Measurements from ENCODE around the gene OR4N5. TPM values are rescaled to one million over a fixed set of nuclear protein-coding genes. Genes with fewer than 3 reads are reported as not detected.
"Not testable (repeated sequence)": the region's sequence is repeated elsewhere in the genome, so short reads cannot be mapped to it uniquely, and the experiment has no call there.

The OR4N5 gene, protein sequence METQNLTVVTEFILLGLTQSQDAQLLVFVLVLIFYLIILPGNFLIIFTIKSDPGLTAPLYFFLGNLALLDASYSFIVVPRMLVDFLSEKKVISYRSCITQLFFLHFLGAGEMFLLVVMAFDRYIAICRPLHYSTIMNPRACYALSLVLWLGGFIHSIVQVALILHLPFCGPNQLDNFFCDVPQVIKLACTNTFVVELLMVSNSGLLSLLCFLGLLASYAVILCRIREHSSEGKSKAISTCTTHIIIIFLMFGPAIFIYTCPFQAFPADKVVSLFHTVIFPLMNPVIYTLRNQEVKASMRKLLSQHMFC
- not detected in 2 replicates for total RNA-seq (2012; rRNA removed)

DNA sequence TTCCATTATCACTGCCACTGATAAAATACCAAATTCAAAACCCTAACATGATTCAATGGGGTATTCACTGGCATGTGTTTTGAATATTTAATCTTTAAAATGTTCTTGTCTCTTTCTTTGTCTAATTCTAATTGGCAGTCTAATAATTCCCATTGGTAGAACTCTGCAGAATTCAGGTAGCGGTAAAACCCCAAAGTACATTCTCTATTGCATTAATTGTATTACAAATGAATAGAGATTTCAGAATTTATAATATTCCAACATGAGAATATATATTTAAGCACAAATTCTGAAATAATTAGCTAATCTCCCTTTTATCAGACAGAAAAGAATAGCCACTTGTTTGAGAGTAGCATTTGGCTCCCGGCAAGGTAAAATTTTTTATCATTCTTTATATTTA is at the start of gene OR4N5:
Gene OR4N5 (plus strand): TSS at position 301 of the 400 bp plus-strand sequence. CDS start 4,916 bp downstream, outside the sequence.
- no peak within 1 kb of the TSS for H3K4me3 ChIP-seq (ENCODE audit: low read length)
- no peaks in the 10 kb centered on the region for H3K4me1 ChIP-seq (ENCODE audit: control insufficient read depth, insufficient read depth, low read length)
- H3K9ac ChIP-seq (ENCODE audit: low read depth, low read length): no peak within 1 kb of the TSS
- no peaks in the 10 kb centered on the region for H3K36me3 ChIP-seq (ENCODE audit: insufficient read depth, low read length)
- no peaks in the 10 kb centered on the region for H3K27me3 ChIP-seq (ENCODE audit: control insufficient read depth, insufficient read depth, low read length)
- peaks cover 6% of the 10 kb centered on the region for H3K9me3 ChIP-seq (replicated peaks; ENCODE audit: low read length)
- H3K4me2 ChIP-seq (ENCODE audit: low read length): no peak within 1 kb of the TSS

DNA sequence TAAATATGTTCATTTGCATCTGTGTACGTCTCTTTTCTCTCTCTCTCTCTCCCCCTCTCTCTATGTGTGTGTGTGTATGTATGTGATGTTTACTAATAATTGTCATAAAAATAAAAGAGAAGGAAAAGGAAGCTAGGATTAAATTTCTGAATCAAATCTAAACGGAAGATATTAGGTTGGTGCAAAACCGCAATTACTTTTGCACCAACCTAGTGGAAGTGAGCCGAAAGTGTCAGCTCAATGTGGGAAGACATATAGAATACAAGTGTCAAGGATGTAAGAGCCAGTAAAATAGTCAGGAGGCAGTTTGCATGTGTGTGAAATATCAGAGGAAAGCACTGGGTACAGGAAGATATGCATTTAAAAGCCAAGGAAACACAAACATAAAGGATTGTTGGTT is 46.6 kb upstream of the OR4N5 start:
- no peak overlapping the region for H3K4me2 ChIP-seq (ENCODE audit: low read length)
- H3K36me3 ChIP-seq (ENCODE audit: insufficient read depth, low read length): no peaks in the 10 kb centered on the region
- H3K27me3 ChIP-seq (ENCODE audit: control insufficient read depth, insufficient read depth, low read length): no peaks in the 10 kb centered on the region
- no peaks in the 10 kb centered on the region for H3K9me3 ChIP-seq (replicated peaks; ENCODE audit: low read length)
- no peaks in the 10 kb centered on the region for H3K4me1 ChIP-seq (ENCODE audit: control insufficient read depth, insufficient read depth, low read length)
- H3K9ac ChIP-seq (ENCODE audit: low read depth, low read length): no peak overlapping the region
- no peak overlapping the region for H3K4me3 ChIP-seq (ENCODE audit: low read length)

DNA sequence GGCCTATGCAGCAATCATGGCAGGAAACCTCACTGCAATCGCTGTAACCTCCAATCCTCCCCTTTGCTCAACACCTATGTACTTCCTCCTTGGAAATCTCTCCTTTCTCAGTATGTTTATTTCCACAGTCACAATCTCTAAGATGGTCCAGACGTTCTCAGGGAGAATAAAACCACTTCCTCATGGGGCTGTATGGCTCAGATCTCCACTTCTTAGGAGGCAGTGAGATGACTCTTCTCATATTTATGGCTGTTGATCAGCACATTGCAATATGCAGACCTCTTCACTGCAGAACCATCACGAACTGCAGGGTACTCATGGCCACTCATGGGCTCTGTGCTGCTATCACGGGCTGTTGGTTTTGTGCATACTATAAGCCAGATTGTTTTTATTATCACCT is 45.2 kb upstream of the OR4N5 start:
- Histone ChIP-seq H3K9me3 (replicated peaks; ENCODE audit: low read length) (no peaks in the 10 kb centered on the region), H3K36me3 (ENCODE audit: insufficient read depth, low read length) (no peaks in the 10 kb centered on the region), H3K4me3 (ENCODE audit: low read length) (no peak overlapping the region), H3K4me2 (ENCODE audit: low read length) (no peak overlapping the region), H3K9ac (ENCODE audit: low read depth, low read length) (no peak overlapping the region), H3K4me1 (ENCODE audit: control insufficient read depth, insufficient read depth, low read length) (no peaks in the 10 kb centered on the region), H3K27me3 (ENCODE audit: control insufficient read depth, insufficient read depth, low read length) (no peaks in the 10 kb centered on the region)

DNA sequence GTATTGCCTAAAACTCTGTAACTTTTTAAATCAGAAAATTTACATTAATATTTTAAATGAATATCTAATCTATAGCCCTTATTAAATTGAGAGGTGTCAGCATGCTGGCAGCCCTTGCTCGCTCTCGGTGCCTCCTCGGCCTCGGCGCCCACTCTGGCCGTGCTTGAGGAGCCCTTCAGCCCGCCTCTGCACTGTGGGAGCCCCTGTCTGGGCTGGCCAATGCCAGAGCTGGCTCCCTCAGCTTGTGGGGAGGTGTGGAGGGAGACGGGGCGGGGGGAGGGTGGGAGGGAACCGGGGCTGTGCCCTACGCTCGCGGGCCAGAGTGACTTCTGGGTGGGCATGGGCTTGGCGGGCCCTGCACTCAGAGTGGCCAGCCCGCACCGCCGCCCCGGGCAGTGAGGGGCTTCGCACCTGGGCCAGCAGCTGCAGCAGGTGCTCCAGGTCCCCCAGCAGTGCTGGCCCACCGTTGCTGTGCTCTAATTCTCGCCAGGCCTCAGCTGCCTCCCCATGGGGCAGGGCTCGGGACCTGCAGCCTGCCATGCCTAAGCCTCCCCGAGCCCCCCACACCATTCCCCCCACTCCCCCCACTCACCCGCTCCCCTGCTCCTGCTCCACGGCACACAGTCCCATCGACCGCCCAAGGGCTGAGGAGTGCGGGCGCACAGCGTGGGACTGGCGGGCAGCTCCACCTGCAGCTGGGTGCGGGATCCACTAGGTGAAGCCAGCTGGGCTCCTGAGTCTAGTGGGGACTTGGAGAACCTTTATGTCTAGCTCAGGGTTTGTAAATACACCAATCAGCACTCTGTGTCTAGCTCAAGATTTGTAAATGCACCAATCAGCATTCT is 39.5 kb upstream of the OR4N5 start:
- H3K9me3 ChIP-seq (replicated peaks; ENCODE audit: low read length): not testable (repeated sequence)

DNA sequence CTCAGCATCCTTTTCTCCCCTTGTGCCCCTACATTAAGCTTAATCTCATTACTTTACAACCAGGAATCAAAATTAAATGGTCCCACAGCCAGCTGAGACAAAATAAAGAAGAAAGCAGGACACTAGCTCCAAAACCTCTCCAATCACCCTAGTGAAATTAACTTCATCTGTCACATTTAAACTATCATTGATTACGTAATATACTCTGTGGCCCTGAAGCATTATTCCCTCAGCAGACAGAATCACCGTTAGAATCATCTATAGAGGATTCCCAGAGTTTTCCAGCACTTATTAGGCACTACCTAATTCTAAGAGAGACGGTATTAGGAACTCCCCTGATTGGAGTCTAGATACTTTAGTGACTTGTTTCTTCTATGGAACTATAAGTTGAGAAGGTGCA is 28.2 kb upstream of the OR4N5 start, which contains the start of gene OR4K17:
Gene OR4K17 (plus strand): TSS at position 302 of the 400 bp plus-strand sequence. CDS start 6,761 bp downstream, outside the sequence.
- Histone ChIP-seq H3K4me3 (ENCODE audit: low read length) (no peak within 1 kb of the TSS), H3K36me3 (ENCODE audit: insufficient read depth, low read length) (no peaks in the 10 kb centered on the region), H3K9me3 (replicated peaks; ENCODE audit: low read length) (no peaks in the 10 kb centered on the region), H3K4me1 (ENCODE audit: control insufficient read depth, insufficient read depth, low read length) (no peaks in the 10 kb centered on the region), H3K4me2 (ENCODE audit: low read length) (no peak within 1 kb of the TSS), H3K27me3 (ENCODE audit: control insufficient read depth, insufficient read depth, low read length) (no peaks in the 10 kb centered on the region), H3K9ac (ENCODE audit: low read depth, low read length) (no peak within 1 kb of the TSS)

More for the DNA sequence above, 39.5 kb upstream of the OR4N5 start:
- not testable (repeated sequence) for H3K4me1 ChIP-seq (ENCODE audit: control insufficient read depth, insufficient read depth, low read length); H3K4me2 ChIP-seq (ENCODE audit: low read length); H3K27me3 ChIP-seq (ENCODE audit: control insufficient read depth, insufficient read depth, low read length); H3K4me3 ChIP-seq (ENCODE audit: low read length); H3K36me3 ChIP-seq (ENCODE audit: insufficient read depth, low read length); H3K9ac ChIP-seq (ENCODE audit: low read depth, low read length)

DNA sequence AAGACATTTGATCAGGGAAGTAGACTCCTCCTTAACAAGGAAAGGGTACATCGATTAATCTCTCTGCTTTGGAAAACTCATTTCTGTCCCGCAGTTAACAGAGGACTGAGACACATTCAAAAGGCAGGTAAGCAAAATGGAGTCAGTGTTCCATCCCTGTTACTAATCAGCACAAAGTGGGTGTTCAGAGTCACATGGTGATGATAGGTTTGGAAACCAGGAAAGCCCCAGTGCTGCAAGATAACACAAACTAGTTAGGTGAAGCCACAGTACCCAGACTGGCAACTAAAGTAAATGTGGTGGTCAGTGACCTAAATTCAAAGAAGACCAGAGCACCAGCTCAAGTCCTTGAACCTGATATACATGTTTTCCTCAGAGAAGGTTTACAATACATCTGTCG is 26.3 kb upstream of the OR4N5 start:
- Histone ChIP-seq H3K4me1 (ENCODE audit: control insufficient read depth, insufficient read depth, low read length) (no peaks in the 10 kb centered on the region), H3K4me3 (ENCODE audit: low read length) (no peak overlapping the region), H3K36me3 (ENCODE audit: insufficient read depth, low read length) (no peaks in the 10 kb centered on the region), H3K27me3 (ENCODE audit: control insufficient read depth, insufficient read depth, low read length) (no peaks in the 10 kb centered on the region), H3K9ac (ENCODE audit: low read depth, low read length) (no peak overlapping the region), H3K4me2 (ENCODE audit: low read length) (no peak overlapping the region), H3K9me3 (replicated peaks; ENCODE audit: low read length) (no peaks in the 10 kb centered on the region)

DNA sequence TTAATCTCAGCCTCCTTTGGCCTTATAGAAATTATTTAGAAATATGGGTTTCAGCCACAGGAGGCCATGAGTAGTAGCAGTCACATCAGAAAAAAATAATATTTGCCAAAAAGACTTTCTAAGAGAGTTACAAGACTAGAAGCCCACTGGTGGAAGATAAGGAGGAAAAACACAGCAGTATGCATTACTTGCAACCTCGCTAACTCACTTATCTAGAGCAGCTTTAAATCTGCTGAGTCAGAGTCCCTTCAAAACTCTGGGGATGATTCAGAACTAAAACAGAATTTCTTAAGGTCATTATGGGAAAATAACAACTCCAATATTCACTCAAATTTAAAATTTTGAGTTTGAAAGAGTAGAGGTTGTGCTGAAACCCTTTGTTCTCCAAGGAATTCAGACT is 21.9 kb upstream of the OR4N5 start:
- Histone ChIP-seq H3K4me2 (ENCODE audit: low read length) (no peak overlapping the region), H3K36me3 (ENCODE audit: insufficient read depth, low read length) (no peaks in the 10 kb centered on the region), H3K9me3 (replicated peaks; ENCODE audit: low read length) (no peaks in the 10 kb centered on the region), H3K4me1 (ENCODE audit: control insufficient read depth, insufficient read depth, low read length) (no peaks in the 10 kb centered on the region), H3K9ac (ENCODE audit: low read depth, low read length) (no peak overlapping the region), H3K27me3 (ENCODE audit: control insufficient read depth, insufficient read depth, low read length) (no peaks in the 10 kb centered on the region), H3K4me3 (ENCODE audit: low read length) (no peak overlapping the region)

DNA sequence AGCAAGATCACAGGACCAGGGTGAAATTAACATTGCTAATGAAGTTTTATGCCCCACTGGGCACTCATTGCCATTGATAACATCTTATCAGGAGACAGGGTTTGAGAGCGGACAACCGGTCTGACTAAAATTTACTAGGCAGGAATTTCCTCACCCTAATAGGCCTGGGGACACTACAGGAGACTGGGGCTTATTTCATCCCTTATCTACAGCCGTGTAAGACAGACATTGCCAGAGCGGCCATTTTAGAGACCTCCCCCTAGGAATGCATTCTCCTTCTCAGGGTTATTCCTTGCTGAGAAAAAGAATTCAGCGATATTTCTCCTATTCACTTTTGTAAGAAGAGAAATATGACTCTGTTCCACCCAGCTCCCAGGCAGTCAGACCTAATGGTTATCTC is 19.8 kb upstream of the OR4N5 start:
- H3K4me1 ChIP-seq (ENCODE audit: control insufficient read depth, insufficient read depth, low read length): no peaks in the 10 kb centered on the region
- H3K9me3 ChIP-seq (replicated peaks; ENCODE audit: low read length): no peaks in the 10 kb centered on the region
- no peaks in the 10 kb centered on the region for H3K36me3 ChIP-seq (ENCODE audit: insufficient read depth, low read length)
- no peak overlapping the region for H3K9ac ChIP-seq (ENCODE audit: low read depth, low read length)
- H3K4me3 ChIP-seq (ENCODE audit: low read length): no peak overlapping the region
- no peak overlapping the region for H3K4me2 ChIP-seq (ENCODE audit: low read length)
- H3K27me3 ChIP-seq (ENCODE audit: control insufficient read depth, insufficient read depth, low read length): no peaks in the 10 kb centered on the region

DNA sequence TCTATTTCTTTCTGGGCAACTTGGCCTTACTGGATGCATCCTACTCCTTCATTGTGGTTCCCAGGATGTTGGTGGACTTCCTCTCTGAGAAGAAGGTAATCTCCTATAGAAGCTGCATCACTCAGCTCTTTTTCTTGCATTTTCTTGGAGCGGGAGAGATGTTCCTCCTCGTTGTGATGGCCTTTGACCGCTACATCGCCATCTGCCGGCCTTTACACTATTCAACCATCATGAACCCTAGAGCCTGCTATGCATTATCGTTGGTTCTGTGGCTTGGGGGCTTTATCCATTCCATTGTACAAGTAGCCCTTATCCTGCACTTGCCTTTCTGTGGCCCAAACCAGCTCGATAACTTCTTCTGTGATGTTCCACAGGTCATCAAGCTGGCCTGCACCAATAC is 5.3 kb downstream of the OR4N5 start:
- no peak overlapping the region for H3K4me2 ChIP-seq (ENCODE audit: low read length)
- no peaks in the 10 kb centered on the region for H3K36me3 ChIP-seq (ENCODE audit: insufficient read depth, low read length)
- no peaks in the 10 kb centered on the region for H3K4me1 ChIP-seq (ENCODE audit: control insufficient read depth, insufficient read depth, low read length)
- H3K4me3 ChIP-seq (ENCODE audit: low read length): no peak overlapping the region
- no peaks in the 10 kb centered on the region for H3K27me3 ChIP-seq (ENCODE audit: control insufficient read depth, insufficient read depth, low read length)
- H3K9me3 ChIP-seq (replicated peaks; ENCODE audit: low read length): no peaks in the 10 kb centered on the region
- H3K9ac ChIP-seq (ENCODE audit: low read depth, low read length): no peak overlapping the region

DNA sequence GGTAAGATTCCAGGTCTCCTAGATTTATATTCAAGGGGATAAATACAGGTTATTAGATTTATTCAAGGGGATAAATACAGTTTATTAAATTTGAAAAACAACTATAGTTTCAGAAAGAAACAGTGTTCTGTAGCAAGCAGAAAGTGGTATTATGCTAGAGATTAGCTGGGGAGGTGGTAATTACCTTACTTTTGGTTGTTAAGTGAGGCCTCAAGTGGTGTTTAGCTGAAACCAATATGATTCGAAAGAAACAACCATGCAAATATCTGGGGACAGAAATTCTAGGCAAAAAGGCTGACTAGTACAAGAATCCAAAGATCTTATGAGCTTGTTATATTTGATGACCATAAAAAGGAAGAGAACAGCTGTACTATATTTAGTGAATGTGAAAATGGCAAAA is 6.2 kb downstream of the OR4N5 start:
- Histone ChIP-seq H3K4me3 (ENCODE audit: low read length) (no peak overlapping the region), H3K36me3 (ENCODE audit: insufficient read depth, low read length) (no peaks in the 10 kb centered on the region), H3K4me2 (ENCODE audit: low read length) (no peak overlapping the region), H3K4me1 (ENCODE audit: control insufficient read depth, insufficient read depth, low read length) (no peaks in the 10 kb centered on the region), H3K27me3 (ENCODE audit: control insufficient read depth, insufficient read depth, low read length) (no peaks in the 10 kb centered on the region), H3K9ac (ENCODE audit: low read depth, low read length) (no peak overlapping the region), H3K9me3 (replicated peaks; ENCODE audit: low read length) (no peaks in the 10 kb centered on the region)

DNA sequence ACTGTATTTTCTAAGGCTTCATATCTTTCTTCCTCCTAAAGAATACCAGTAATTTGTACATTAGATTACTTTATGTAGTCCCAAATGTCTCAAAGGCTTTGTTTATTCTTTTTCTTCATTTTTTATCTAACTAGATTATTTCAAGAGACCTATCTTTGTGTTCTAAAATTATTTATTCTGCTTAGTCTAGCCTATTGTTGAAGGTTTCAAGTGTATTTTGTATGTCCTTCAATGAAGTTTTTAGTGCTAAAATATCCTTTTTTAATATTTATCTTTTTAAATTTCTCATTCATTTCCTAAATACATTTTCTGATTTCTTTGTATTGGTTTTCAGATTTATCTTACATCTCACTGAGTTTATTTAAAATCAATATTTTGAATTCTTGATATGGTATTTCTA is 25.8 kb downstream of the OR4N5 start:
- H3K27me3 ChIP-seq (ENCODE audit: control insufficient read depth, insufficient read depth, low read length): no peaks in the 10 kb centered on the region
- no peaks in the 10 kb centered on the region for H3K4me1 ChIP-seq (ENCODE audit: control insufficient read depth, insufficient read depth, low read length)
- H3K9me3 ChIP-seq (replicated peaks; ENCODE audit: low read length): no peaks in the 10 kb centered on the region
- H3K36me3 ChIP-seq (ENCODE audit: insufficient read depth, low read length): no peaks in the 10 kb centered on the region
- H3K4me3 ChIP-seq (ENCODE audit: low read length): no peak overlapping the region
- no peak overlapping the region for H3K4me2 ChIP-seq (ENCODE audit: low read length)
- H3K9ac ChIP-seq (ENCODE audit: low read depth, low read length): no peak overlapping the region
